Type B pancreatic cell (in vitro differentiated cells): ENCODE data around the gene LTBP2. TPM values are rescaled to one million over a fixed set of nuclear protein-coding genes. Genes with fewer than 3 reads are reported as not detected.

Source experiments
- DNase-seq: peaks from one replicate; pipeline ENCODE4 v3.0.0; 2021; ENCODE audit warnings: mixed read lengths; ENCODE audit not compliant: unreplicated experiment; ENCODE audit errors: extremely low spot score
- H3K27ac Mint-ChIP-seq: 2 replicates; pipeline ENCODE4 v1.8.0; 2021; ENCODE audit warnings: mild to moderate bottlenecking, mixed read lengths
- H3K27me3 Mint-ChIP-seq: 2 replicates; pipeline ENCODE4 v1.8.0; 2021; ENCODE audit warnings: mixed read lengths
- H3K36me3 Mint-ChIP-seq: 2 replicates; pipeline ENCODE4 v1.8.0; 2021; ENCODE audit warnings: mixed read lengths
- H3K4me1 Mint-ChIP-seq: one replicate; pipeline ENCODE4 v1.8.0; 2021; ENCODE audit warnings: mixed read lengths; ENCODE audit not compliant: unreplicated experiment
- H3K4me3 Mint-ChIP-seq: 2 replicates; pipeline ENCODE4 v1.8.0; 2021; ENCODE audit warnings: mild to moderate bottlenecking, mixed read lengths
- H3K9me3 Mint-ChIP-seq: 2 replicates; pipeline ENCODE4 v1.8.0; 2021; ENCODE audit warnings: mixed read lengths
- CTCF ChIP-seq: fragments of 200-600 bp; sonication (generic); conservative IDR thresholded peaks from 2 replicates; pipeline ENCODE4 v1.5.0; 2021; ENCODE audit warnings: antibody characterized with exemption, mild to moderate bottlenecking
- total RNA-seq: library from RNA; stranded (reverse); gene quantifications from 2 replicates; pipeline ENCODE4 v1.2.1, GENCODE V29; 2021; ENCODE audit warnings: low replicate concordance

Gene LTBP2
- total RNA-seq, 1 donor from 2014 or later = 1.1 TPM

GRCh38 chr14:74573421-74574089 is 38.5 kb downstream of the LTBP2 start:
- peak overlapping the region; percentile 86 for H3K4me3 Mint-ChIP-seq
- DNase-seq = no peak
- H3K36me3 Mint-ChIP-seq = no peaks in the 10 kb centered on the region
- no peaks in the 10 kb centered on the region for H3K9me3 Mint-ChIP-seq
- H3K27me3 Mint-ChIP-seq = peaks cover 3% of the 10 kb centered on the region
- TF ChIP-seq CTCF = no peak
- H3K27ac Mint-ChIP-seq = peak overlapping the region; percentile 98
- H3K4me1 Mint-ChIP-seq = peaks cover 54% of the 10 kb centered on the region

- H3K27me3 Mint-ChIP-seq = peaks cover 3% of the 10 kb centered on the region
- TF ChIP-seq CTCF = no peak
- DNase-seq = no peak
- peak overlapping the region; percentile 86 for H3K4me3 Mint-ChIP-seq
- H3K9me3 Mint-ChIP-seq = no peaks in the 10 kb centered on the region
- H3K4me1 Mint-ChIP-seq = peaks cover 54% of the 10 kb centered on the region
- H3K27ac Mint-ChIP-seq = peak overlapping the region; percentile 98
- H3K36me3 Mint-ChIP-seq = no peaks in the 10 kb centered on the region
These were observed 39.2 kb downstream of the LTBP2 start for GRCh38 chr14:74572726-74573301.

GRCh38 chr14:74571901-74572725 is 39.9 kb downstream of the LTBP2 start:
- Mint-ChIP-seq H3K36me3 (no peaks in the 10 kb centered on the region), H3K4me3 (peak overlapping the region; percentile 86), H3K9me3 (no peaks in the 10 kb centered on the region), H3K4me1 (peaks cover 54% of the 10 kb centered on the region), H3K27ac (peak overlapping the region; percentile 98), H3K27me3 (peaks cover 3% of the 10 kb centered on the region)
- TF ChIP-seq CTCF = peak; percentile 14
- DNase-seq = no peak

GRCh38 chr14:74571441-74571841 is 40.6 kb downstream of the LTBP2 start:
- Mint-ChIP-seq H3K27me3 (peaks cover 3% of the 10 kb centered on the region), H3K9me3 (no peaks in the 10 kb centered on the region), H3K36me3 (no peaks in the 10 kb centered on the region), H3K27ac (peak overlapping the region; percentile 98), H3K4me3 (peak overlapping the region; percentile 86), H3K4me1 (peaks cover 48% of the 10 kb centered on the region)
- DNase-seq = no peak
- TF ChIP-seq CTCF = no peak

- Mint-ChIP-seq H3K4me1 (peaks cover 48% of the 10 kb centered on the region), H3K27me3 (peaks cover 3% of the 10 kb centered on the region), H3K4me3 (no peak overlapping the region), H3K36me3 (no peaks in the 10 kb centered on the region), H3K27ac (peak overlapping the region; percentile 88), H3K9me3 (no peaks in the 10 kb centered on the region)
- TF ChIP-seq CTCF = no peak
- DNase-seq = no peak
These were observed 41.3 kb downstream of the LTBP2 start for GRCh38 chr14:74570696-74571095.
